Kidney (tissue), 14 donors: ENCODE data around the gene ODF2. TPM values are rescaled to one million over a fixed set of nuclear protein-coding genes. Genes with fewer than 3 reads are reported as not detected.
A peak's percentile ranks its signal among the peaks of the same experiment; 100 is the strongest.

Experiments used
- DNase-seq, 5 donors: peaks; one replicate each; pipeline ENCODE4 v3.0.0-alpha.2; 2013 to 2020
- FAIRE-seq: peaks from 2 replicates; lab custom pipeline; 2012; peaks lifted over from hg19 to GRCh38; lab: Jason Lieb, UNC
- H3K27ac ChIP-seq, 2 donors: one replicate each; pipeline ENCODE4 v1.7.0; 2013; ENCODE audit warnings: low read depth in 2 of 2, low read length in 2 of 2, inconsistent platforms in 1 of 2
- H3K27me3 ChIP-seq: one replicate; pipeline ENCODE4 v1.7.1; 2013; ENCODE audit warnings: low read length, inconsistent platforms; ENCODE audit not compliant: control insufficient read depth, insufficient read depth
- H3K36me3 ChIP-seq, 3 donors: one replicate each; pipeline versions ENCODE4 v1.7.0 to v1.7.1; 2013; ENCODE audit warnings: low read length in 3 of 3, control low read depth in 1 of 3, inconsistent platforms in 1 of 3; ENCODE audit not compliant: insufficient read depth in 3 of 3, control insufficient read depth in 2 of 3
- H3K4me1 ChIP-seq, 3 donors: one replicate each; pipeline versions ENCODE4 v1.7.0 to v1.7.1; 2013; ENCODE audit warnings: low read length in 3 of 3, inconsistent platforms in 1 of 3, low read depth in 1 of 3; ENCODE audit not compliant: control insufficient read depth in 2 of 3, insufficient read depth in 2 of 3
- H3K4me3 ChIP-seq, 3 donors: one replicate each; pipeline versions ENCODE4 v1.7.0 to v1.8.1; 2013; ENCODE audit warnings: low read length in 3 of 3, control low read depth in 1 of 3, inconsistent platforms in 1 of 3
- H3K9ac ChIP-seq, 3 donors: one replicate each; pipeline versions ENCODE4 v1.7.0 to v1.7.1; 2013; ENCODE audit warnings: low read length in 3 of 3, control low read depth in 1 of 3, inconsistent platforms in 1 of 3
- H3K9me3 ChIP-seq, 3 donors: one replicate each; pipeline versions ENCODE4 v1.7.0 to v1.7.1; 2013; ENCODE audit warnings: low read length in 3 of 3, control low read depth in 1 of 3, inconsistent platforms in 1 of 3; ENCODE audit not compliant: control insufficient read depth in 2 of 3, insufficient read depth in 1 of 3
- CTCF ChIP-seq: IDR thresholded peaks from 3 replicates; pipeline ENCODE4 v1.5.1; 2012; ENCODE audit warnings: mild to moderate bottlenecking, moderate library complexity, borderline replicate concordance; ENCODE audit not compliant: insufficient read depth; ENCODE audit errors: extremely low read depth
- intact Hi-C: fragments of 100-400 bp; cut with DNase I; formaldehyde crosslinking; loops from one replicate; pipeline ENCODE4 v1.11.1; 2022
- polyA plus RNA-seq: library from polyadenylated mRNA; stranded (reverse); fragments of 350-450 nt; fragmentation: Illumina TruSeq; extraction: RNeasy Lipid Tissue Mini Kit (QIAGEN cat#74804); gene quantifications from one replicate; pipeline ENCODE4 v1.2.3, GENCODE V29; 2014; ENCODE audit warnings: low read depth, low replicate concordance; ENCODE audit not compliant: insufficient read depth
- total RNA-seq: library from RNA; stranded (reverse); fragmentation: NEBNext Ultra II Directional; extraction: Animal tissue kit (Norgen Biotek cat#: 25700); gene quantifications from one replicate; pipeline ENCODE4 v1.2.1, GENCODE V29; 2021
- donor health status: control.
- donor health status: control.
- donor health status: control.
- donor health status: control.
- donor health status: control.
- donor health status: DM: yes; HTN: yes; CAD: no.
- donor health status: Normal renal cell carcinoma (clear cell type).

Gene ODF2
- total and polyA plus RNA-seq, 2 donors from 2014 or later, result 10.6 to 23.6 TPM

GRCh38 chr9:128448746-128449145 is 7.1 kb upstream of the ODF2 start:
- intact Hi-C loops, result no loop called here
- FAIRE-seq, result no peak
- Histone ChIP-seq H3K36me3 (no peaks in the 10 kb centered on the region), H3K9ac (no peak overlapping the region), H3K27me3 (no peaks in the 10 kb centered on the region), H3K9me3 (no peaks in the 10 kb centered on the region), H3K27ac (no peak overlapping the region), H3K4me1 (no peaks in the 10 kb centered on the region), H3K4me3 (no peak overlapping the region)
- TF ChIP-seq CTCF, result no peak
- DNase-seq, result no peak

- Histone ChIP-seq H3K27me3 (no peaks in the 10 kb centered on the region), H3K9me3 (no peaks in the 10 kb centered on the region), H3K9ac (no peak overlapping the region), H3K27ac (no peak overlapping the region), H3K4me1 (peaks cover 0 to 6% (median 0%) of the 10 kb centered on the region in 3 donors), H3K36me3 (no peaks in the 10 kb centered on the region), H3K4me3 (no peak overlapping the region)
- intact Hi-C loops, result no loop called here
- DNase-seq (peak in 2 of 5 donors; percentile 3 to 59), FAIRE-seq (no peak)
- TF ChIP-seq CTCF, result no peak
These were observed 815 bp upstream of the ODF2 start for GRCh38 chr9:128454991-128455390.

- H3K9ac ChIP-seq, result peak overlapping the region in 2 of 3 donors; percentile 55 to 67
- H3K36me3 ChIP-seq, result peaks cover 2 to 12% (median 8%) of the 10 kb centered on the region in 3 donors
- peak overlapping the region; percentile 48 to 85 (median 74) for H3K4me3 ChIP-seq
- DNase-seq (peak; percentile 48 to 87 (median 78)), FAIRE-seq (no peak)
- no peak for TF ChIP-seq CTCF
- H3K9me3 ChIP-seq, result no peaks in the 10 kb centered on the region
- no peaks in the 10 kb centered on the region for H3K27me3 ChIP-seq
- intact Hi-C loops, result no loop called here
- peak overlapping the region; percentile 53 to 57 for H3K27ac ChIP-seq
- peaks cover 0 to 6% (median 0%) of the 10 kb centered on the region in 3 donors for H3K4me1 ChIP-seq
These were observed 831 bp downstream of the ODF2 start for GRCh38 chr9:128456613-128457061.

- TF ChIP-seq CTCF, result no peak
- Histone ChIP-seq H3K9me3 (no peaks in the 10 kb centered on the region), H3K9ac (peak overlapping the region in 1 of 3 donors; percentile 12), H3K36me3 (peaks cover 2 to 12% (median 8%) of the 10 kb centered on the region in 3 donors), H3K4me3 (peak overlapping the region; percentile 7 to 85 (median 20)), H3K27me3 (no peaks in the 10 kb centered on the region), H3K27ac (no peak overlapping the region), H3K4me1 (peaks cover 0 to 6% (median 0%) of the 10 kb centered on the region in 3 donors)
- no peak for FAIRE-seq
- intact Hi-C loops, result no loop called here
- DNase-seq, result no peak
These were observed 1.4 kb downstream of the ODF2 start for GRCh38 chr9:128457207-128457606.
